SK-N-SH treated with all-trans-retinoic acid at 6 μM for 48 hours (cell line): ENCODE results near the gene MEAF6.

Experiments
- ARNTL ChIP-seq: fragments of 450-650 bp; formaldehyde crosslinking; IDR thresholded peaks from 2 replicates; pipeline ENCODE4 v1.5.0; 2020; ENCODE audit warnings: low read depth, mild to moderate bottlenecking, moderate library complexity, borderline replicate concordance
- CSRNP3 ChIP-seq: fragments of 250-450 bp; sonication (Bioruptor Pico); IDR thresholded peaks from 2 replicates; pipeline ENCODE4 v1.5.1; 2021; ENCODE audit warnings: mild to moderate bottlenecking, moderate library complexity
- ISL1 ChIP-seq: fragments of 250-450 bp; sonication (Bioruptor Pico); IDR thresholded peaks from 2 replicates; pipeline ENCODE4 v2.1.2; 2022; ENCODE audit warnings: mild to moderate bottlenecking, moderate library complexity
- PPARA ChIP-seq: fragments of 250-450 bp; sonication (Bioruptor Pico); IDR thresholded peaks from 2 replicates; pipeline ENCODE4 v1.5.0; 2020; ENCODE audit warnings: mild to moderate bottlenecking, borderline replicate concordance
- TCF4 ChIP-seq: fragments of 250-450 bp; sonication (Bioruptor Pico); IDR thresholded peaks from 2 replicates; pipeline ENCODE4 v1.8.0; 2021; ENCODE audit warnings: mild to moderate bottlenecking, moderate library complexity, borderline replicate concordance
- ZFP30 ChIP-seq: fragments of 450-650 bp; formaldehyde crosslinking; IDR thresholded peaks from 2 replicates; pipeline ENCODE4 v1.5.0; 2022; ENCODE audit warnings: mild to moderate bottlenecking, moderate library complexity
- ZNF70 ChIP-seq: fragments of 450-650 bp; formaldehyde crosslinking; IDR thresholded peaks from 2 replicates; pipeline ENCODE4 v1.5.0; 2020; ENCODE audit warnings: mild to moderate bottlenecking, moderate library complexity

- TF ChIP-seq ZNF70 (CRISPR knock-in tag): no peak
- TF ChIP-seq CSRNP3: no peak
- no peak for TF ChIP-seq PPARA (CRISPR knock-in tag)
- TF ChIP-seq ISL1 (CRISPR knock-in tag): no peak
- no peak for TF ChIP-seq TCF4 (CRISPR knock-in tag)
- TF ChIP-seq ARNTL (CRISPR knock-in tag): no peak
- TF ChIP-seq ZFP30 (CRISPR knock-in tag): no peak
These were observed 21.0 kb downstream of the MEAF6 start for GRCh38 chr1:37493336-37494098.
